NCI-H460 (cell line): ENCODE data around the gene HMX1. TPM values are rescaled to one million over a fixed set of nuclear protein-coding genes. Genes with fewer than 3 reads are reported as not detected.

Experiments
- DNase-seq: peaks from one replicate; pipeline ENCODE4 v3.0.0-alpha.2; 2016; ENCODE audit warnings: low read depth; ENCODE audit errors: extremely low read depth
- polyA plus RNA-seq: library from polyadenylated mRNA; depleted of rRNA; stranded (reverse); fragments of >200 nt; gene quantifications from 2 replicates; pipeline ENCODE4 v1.2.3, GENCODE V29; 2014; cell fraction: nucleus; rRNA removed
- total RNA-seq: library from RNA; depleted of rRNA; stranded (reverse); fragments of >200 nt; shearing (Covaris generic); gene quantifications from 2 replicates; pipeline ENCODE4 v1.2.3, GENCODE V29; 2014; rRNA removed

Gene HMX1
- 0.20 TPM in 1 of 2 replicates, not detected in the other for total RNA-seq
- polyA plus RNA-seq: 0.11 and 0.35 TPM in 2 replicates

DNA sequence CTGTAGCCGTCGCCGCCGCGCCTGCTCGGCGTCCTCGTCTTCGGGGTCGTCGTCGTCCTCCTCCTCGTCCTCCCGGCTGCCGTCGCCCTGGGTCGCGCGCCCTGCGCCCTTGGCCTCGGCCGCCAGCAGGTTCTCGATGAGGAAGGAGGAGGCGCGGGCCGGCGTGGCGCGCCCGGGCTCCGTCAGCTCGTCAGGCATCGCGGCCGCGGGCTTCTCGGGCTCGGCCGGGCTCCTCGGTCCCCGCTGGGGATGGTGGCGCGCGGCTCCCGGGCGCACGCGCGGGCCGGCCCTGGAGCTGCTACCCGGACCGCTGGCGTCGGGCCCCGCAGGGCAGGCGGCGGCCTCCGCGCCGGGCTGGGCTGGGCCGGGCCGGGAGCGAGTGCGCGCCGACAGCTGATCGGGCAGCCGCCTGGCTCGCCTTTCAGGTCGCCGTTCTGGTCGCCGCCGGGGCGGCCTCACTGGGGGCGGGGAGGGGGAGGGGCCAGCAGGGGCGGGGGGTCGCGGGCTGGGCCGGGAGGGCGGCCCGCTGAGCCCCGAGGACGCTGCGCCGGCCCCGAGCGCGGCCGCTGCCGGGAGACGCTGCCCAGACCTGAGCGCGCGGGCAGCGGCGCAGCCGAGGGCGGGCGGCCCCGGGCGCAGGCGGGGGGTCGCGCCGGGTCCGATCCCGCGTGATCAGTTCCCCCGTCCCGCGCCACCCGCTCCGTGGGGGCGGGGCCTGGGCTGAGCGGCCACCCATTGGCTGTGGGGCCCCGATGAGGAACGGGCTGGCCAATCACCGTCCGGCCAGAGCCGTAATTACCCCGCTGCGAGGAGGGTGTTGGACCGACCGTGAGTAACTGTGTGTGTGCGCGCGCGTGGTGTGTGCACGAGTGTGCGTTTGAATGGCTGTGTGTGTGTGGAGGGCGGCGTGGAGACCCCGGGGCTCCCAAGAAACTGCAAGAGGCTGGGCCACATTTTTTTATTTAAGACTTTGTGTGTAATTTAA is at the start of gene HMX1:
Gene HMX1, minus strand, starts transcription at position 423 of the 985 bp plus-strand sequence. Its CDS starts 225 bp downstream, at position 198.
- DNase-seq: no peak

- DNase-seq: no peak
Measured at GRCh38 chr4:8920969-8921368, 49.3 kb upstream of the HMX1 start.

- DNase-seq: no peak
Measured at GRCh38 chr4:8920289-8920965, 48.8 kb upstream of the HMX1 start.

- DNase-seq: no peak
Measured at GRCh38 chr4:8919651-8920288, 48.1 kb upstream of the HMX1 start.

- DNase-seq: peak; percentile 30
Measured at GRCh38 chr4:8917868-8918783, 46.5 kb upstream of the HMX1 start.

- no peak for DNase-seq
Measured at GRCh38 chr4:8917321-8917811, 45.7 kb upstream of the HMX1 start.

- no peak for DNase-seq
Measured at GRCh38 chr4:8916906-8917305, 45.3 kb upstream of the HMX1 start.

GRCh38 chr4:8916351-8916885 is 44.8 kb upstream of the HMX1 start:
- no peak for DNase-seq

DNA sequence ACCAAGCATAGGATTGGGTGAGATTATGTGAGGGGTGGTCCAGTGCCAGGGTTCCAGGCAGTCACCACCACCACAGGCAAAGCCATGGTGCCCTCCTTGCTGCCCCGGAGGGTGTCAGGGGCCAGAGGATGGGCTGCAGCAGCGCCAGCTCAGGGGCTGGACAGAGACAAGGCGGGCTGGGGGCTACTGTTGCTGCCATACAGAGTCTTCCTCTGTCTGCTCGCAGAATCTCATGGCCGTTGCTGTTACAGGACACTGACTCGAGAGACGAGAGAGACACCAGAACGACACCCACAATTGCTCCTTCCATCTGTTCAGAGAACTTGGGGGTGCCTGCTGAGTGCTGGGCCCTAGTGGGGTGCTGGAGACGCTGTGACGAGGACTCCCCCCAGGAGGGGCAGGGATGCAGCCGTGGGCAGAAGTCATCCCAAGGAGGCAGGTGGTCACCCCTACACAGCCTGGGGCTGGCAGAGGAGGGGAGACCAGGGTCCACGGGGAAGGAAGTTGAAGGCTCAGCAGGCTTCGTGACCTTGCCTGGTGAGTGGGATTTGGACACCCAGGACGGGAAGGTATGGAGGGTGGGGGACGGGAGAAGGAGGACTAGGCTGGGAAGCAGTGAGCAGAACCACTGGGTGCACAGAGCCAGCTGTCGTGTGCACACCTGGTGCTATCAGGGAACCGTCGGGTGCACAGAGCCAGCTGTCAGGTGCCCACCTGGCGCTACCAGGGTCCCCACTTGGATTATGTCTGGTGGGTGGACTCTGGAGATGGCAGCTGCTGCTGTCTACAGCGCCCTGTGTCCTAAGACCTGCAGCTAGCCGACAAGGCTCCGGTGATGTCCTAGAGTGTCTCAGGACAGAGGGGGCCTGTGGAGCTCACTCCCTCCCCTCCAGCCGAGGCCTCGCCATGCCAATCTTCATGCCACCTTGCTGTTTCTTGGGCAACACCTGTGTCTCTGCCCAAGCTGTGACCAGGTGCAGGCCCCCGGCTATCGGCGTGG is 43.9 kb upstream of the HMX1 start:
- no peak for DNase-seq

GRCh38 chr4:8914461-8915171 is 43.0 kb upstream of the HMX1 start:
- no peak for DNase-seq

DNA sequence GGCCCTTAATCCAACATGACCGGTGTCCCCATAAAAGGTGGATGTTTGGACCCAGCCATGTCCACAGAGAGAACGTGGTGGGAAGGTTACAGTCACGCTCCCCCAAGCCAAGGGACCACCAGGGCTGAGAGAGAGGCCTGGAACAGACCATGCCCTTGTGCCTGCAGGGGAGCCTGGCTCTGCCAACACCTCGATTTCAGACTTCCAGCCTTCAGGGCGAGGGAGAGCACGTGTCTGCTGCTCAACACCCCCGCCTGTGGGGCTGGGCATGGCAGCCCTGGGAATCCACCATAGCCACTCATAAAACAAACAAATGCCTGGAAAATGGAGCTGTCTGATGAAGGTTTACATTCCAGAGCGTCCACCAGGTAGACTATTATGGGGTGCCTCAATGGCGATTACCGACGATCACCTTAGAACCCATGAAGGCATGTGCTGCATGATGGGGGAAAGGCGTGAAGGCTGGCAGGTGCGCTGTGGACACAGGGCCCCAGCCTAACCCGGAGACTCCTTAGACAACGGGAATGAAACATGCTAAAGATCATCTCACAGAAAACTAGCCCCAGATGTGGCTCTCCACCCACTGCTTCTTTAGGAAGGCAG is 42.3 kb upstream of the HMX1 start:
- DNase-seq: no peak

DNA sequence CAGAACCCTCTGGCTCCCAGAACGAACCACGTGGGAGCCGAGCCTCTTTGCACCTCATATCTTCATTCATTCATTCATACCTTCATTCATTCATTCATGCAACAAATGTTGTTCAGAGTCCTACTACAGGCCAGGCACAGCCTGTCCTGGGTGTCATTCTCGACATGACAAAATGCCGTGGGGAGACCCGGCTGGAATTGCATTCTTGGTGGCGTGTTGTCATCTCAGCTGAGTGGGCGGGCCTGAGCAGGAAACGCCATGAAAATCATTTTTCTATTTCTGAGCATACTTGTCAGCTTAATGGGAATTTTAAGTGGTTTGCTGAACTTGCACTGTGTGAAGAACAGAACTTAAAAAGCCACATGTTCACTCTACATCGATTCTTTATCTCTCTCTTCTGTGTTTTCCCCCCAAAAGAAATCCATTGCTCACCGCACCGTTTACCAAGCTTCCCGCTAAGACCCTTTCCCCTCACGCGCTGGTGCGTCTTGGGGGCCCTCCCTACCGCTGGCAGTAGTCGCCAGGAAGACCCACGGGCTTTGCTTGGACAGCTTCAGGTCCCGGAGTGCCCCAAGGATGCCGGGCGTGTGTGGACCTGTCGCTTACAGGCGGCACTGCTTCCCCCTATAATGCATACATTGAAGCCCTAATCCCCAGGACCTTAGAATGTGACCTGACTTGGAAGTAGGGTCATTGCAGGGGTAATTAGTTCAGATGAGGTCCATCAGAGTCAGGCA is 41.6 kb upstream of the HMX1 start:
- DNase-seq: no peak

DNA sequence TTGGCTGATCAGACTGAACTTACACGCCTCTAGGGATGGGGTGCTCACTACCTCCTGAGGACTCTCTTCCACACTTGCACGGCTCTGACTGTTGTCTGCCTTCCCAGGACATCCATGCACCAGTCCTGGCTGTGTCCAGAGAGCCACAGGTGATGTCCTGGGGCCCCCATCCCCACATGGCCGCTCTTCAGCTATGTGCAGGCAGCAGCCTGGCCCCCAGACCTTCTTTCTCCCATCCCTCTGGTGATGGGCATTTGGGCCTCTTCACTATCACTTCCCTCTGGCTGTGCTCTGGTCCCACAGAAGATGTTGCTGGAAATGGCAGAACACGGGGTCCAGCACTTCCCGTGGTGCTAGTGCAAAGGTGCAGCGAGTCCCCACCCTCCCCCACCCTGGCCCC is 40.9 kb upstream of the HMX1 start:
- DNase-seq: no peak

DNA sequence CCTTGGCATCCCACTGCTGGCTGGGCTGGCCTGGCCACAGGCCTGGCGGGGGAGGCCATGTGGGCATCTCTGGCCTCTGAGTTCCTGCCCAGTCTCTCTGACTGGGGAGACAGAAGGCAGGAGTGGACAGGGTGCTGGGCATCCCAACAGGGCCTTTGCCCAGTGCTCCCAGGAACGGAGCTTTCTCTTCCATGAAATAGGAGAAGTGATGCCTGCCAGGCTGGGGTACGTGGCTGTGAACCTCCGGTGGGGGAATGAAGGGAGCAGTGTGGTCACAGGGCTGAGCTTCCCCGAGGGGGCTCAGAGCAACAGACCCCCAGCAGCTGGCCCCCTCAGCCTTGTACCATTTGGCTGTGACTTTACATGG is 40.4 kb upstream of the HMX1 start:
- DNase-seq: no peak

DNA sequence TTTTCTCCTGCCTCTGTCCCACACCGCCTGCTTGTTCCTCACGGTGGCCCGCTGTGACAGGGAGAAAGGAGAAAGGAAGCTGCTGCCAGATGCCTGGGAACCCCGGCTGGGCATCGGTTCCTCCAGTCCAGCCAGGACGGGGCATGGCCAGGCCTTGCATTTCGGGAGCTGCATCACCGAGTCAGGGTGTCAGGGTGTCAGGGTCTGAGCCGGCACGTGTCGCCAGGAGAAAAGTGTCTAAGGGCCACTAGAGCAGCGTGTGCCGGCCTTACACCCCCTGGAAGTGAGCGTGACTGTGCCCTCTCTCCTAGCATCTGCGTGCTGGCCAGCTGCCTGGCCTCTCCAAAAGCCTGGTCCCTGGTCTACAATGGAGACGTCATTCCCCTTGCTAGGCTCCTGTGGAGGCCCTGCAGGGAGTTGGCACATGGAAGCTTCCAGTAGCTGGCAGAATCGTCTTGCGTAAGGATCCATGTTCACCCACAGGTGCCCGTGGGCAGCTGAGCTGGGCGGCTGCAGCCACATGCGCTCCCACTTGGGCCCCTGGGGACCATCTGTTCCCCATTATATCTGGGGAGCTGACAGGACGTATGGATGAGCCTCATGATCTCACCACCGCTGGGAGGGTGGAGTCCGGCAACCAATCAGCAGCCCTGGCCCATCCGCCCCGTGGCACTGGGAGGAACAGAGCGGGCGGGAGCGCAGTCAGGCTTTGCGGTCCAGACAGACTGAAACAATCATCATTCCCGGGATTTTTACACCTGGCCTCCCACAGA is 39.9 kb upstream of the HMX1 start:
- DNase-seq: no peak

GRCh38 chr4:8910822-8911315 is 39.2 kb upstream of the HMX1 start:
- DNase-seq: no peak
